HG02763 (cell line): ENCODE data around the gene CDR2L.
"Not testable (repeated sequence)": the region's sequence is repeated elsewhere in the genome, so short reads cannot be mapped to it uniquely, and the experiment has no call there.

ENCODE experiments used
- ATAC-seq: cut with Tn5 transposase; IDR thresholded peaks from one replicate; pipeline ENCODE4 v1.9.1; 2021; ENCODE audit warnings: mild to moderate bottlenecking, moderate library complexity; ENCODE audit not compliant: unreplicated experiment

The CDR2L gene

DNA sequence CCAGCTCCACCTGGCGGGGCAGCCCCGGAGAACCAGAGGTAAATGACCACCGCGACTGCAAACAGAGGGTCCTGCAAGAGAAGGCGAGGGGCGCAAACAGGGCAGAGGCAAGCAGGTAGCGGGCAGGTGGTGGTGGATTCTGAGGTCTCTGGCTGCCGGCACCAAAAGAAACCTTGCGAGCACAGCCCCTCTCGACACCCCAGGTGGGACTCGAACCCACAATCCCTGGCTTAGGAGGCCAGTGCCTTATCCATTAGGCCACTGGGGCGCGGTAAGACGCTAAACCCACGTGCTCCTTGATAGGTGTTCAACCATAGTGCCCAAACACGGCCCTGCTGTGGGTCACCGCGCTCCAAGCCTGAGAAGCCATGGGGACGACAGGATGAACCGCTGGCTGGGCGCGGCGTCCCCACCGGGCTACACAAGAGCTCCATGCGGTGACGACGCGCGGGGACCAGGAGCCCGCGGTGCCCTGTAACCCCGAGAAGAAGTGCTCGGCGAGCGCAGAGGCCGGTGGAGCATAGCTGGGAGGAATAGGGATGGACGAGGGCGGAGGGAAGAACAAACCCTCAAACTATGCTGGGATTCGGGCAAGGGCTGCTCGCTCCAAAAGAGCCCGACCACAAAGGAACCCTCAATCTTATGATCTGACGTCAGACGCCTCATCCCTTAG, 46.9 kb downstream of the CDR2L start:
- ATAC-seq = peak; percentile 59

DNA sequence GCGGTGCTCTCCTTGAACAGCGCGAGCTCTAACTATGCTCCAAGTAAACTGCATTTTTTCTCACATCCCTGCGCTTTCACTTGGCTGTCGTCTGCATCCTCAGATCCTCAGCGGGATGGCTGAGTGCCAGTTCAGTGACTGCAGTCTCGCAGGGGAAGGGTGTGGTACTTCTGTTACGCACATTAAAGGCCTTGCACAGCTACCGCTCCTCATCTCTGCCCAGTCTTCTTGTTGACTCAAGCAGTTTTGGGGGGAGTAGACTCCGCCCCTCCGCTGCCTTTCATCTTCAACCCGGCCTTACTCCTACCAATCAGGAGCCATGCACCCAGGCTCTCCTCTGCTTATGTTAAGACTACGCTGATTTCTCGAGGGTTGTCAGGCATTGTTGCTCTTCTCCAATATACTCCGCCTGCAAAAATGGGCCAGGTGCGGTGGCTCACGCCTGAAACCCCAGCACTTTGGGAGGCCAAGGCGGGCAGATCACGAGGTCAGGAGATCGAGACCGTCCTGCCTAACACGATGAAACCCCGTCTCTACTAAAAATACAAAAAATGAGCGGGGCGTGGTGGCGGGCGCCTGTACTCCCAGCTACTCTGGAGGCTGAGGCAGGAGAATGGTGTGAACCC, 49.3 kb downstream of the CDR2L start:
- no peak for ATAC-seq

DNA sequence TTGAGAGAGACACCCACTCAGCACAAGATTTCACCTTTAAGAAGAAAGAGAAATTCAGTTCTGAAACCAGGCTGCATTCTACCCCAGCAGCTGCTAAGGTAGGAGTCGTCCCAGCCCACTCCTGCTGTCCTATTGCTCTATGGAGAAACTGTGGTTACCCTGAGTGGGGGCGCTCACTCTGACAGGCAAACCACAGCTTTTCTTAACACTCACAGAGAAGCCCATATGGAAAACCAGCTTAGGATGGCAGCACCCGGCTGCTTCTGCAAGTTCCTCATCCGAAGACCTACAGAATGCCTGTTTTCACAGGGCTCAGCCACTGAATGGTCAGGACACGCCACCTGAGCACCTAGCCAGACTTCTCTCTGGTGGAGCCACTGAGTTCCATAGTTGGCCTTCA, 51.8 kb downstream of the CDR2L start:
- ATAC-seq = no peak

DNA sequence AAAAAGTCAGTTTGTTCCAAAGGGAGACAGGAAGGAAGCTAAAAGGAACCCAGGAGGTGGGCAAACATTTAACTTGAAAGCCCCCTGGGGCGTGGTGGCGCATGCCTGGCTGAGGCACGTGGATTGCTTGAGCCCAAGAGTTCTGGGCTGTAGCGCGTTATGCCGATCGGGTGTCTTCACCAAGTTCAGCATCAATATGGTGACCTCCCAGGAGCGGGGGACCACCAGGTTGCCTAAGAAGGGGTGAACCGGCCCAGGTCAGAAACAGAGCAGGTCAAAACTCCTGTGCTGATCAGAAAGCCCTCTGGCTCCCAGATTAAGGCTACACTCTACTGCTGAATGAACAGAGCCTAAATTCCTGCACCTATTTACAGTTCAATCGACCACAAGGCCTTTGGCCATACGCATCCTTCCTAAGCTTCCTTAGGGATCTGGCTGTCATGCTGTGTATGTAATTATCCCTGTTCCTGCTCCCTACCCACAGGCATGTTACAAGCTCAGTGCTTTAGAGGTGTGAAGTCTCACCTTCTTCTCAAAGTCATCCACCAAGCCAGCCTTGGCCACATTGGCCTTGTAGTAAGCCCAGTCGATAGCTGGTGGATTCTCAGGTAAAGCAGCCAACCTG, 54.3 kb downstream of the CDR2L start:
- no peak for ATAC-seq

DNA sequence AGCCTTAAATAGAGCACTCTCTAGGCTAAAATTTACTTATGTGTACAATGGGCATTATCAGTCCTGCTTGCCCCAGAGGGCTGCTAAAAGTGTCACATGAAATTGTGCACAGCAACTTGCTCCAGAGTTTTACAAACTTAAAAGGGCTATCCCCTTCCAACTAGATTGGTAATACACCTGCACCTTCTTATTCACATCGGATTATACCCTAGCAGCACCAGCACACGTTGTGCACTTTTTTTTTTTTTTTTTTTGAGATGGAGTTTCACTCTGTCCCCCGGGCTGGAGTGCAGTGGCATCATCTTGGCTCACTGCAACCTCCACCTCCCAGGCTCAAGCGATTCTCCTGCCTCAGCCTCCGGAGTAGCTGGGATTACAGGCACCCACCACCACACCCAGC, 56.4 kb downstream of the CDR2L start:
- not testable (repeated sequence) for ATAC-seq

DNA sequence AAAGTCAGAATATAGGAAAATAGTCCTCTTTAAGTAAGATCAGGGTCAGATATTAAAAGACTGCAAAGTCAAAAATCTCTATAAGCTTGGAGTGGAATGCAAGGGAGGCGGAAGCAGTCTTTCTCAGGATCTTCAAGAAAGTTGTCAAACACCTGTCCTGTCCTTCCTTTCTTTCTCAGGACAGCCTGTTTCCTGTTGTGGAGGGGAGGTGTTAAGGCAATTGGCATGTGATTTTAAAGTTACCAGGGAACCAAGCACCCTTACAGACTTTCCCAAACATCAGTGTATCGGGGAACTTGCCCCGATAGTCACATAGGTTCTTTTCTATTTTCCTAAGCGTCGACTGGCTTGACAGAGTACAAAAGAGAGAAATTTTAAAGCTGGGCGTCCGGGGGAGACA, 57.3 kb downstream of the CDR2L start:
- ATAC-seq = no peak

DNA sequence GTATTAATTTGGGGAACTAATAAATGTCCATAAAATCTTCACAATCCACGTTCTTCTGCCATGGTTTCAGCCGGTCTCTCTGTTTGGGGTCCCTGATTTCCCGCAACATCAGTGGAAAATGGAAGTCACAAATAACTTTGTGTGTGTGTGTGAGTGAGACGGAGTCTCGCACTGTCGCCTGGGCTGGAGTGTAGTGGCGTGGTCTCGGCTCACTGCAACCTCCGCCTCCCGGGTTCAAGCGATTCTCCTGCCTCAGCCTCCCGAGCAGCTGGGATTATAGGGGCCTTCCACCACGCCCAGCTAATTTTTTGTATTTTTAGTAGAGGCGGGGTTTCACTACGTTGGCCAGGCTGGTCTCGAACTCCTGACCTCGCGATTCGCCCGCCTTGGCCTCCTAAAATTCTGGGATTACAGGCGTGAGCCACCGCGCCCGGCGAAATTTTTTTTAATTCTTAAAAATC, 58.5 kb downstream of the CDR2L start:
- not testable (repeated sequence) for ATAC-seq

DNA sequence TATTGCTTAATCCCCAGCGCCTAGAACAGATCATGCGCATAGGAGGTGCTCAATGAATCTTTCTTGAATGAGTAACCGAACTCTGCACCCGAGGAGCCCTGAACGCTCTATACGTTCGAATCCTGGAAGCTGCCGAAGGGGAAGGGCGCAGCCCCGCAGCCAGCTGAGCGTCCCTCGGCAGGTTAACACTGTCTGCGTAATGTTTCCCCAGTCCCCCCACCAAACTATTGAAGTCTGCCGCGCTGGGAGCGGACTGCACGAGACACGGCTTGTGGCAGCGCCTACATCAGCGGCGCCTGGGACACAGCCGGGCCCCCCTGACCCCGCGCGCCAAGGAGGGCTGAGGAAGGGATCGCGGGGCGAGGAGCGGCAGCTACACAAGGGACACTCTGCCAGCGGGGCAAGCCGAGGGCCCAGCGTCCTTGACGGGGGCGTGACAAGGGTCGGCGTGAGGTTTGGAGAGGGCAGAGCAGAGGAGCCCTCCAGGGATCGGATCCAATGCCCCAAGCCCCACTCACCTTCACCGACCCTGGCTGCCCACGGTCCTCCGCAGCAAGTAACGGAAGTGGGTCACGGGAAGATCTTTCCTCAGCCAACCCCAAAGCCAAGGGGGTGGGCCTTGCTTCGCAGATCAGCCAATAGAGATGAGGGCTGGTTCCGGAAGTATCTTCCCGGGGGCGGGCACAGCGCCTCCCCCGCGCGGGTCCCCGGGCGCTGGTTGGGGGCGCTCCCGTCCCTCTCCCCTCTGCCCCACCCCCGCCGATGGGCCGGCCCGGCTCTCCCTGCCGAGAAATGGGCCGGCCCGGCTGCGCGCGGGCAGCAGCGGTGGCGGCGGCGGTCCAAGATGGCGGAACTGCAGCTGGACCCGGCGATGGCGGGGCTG, 59.2 kb downstream of the CDR2L start, which contains the start of the genes ATP5PD and KCTD2:
Gene ATP5PD, minus strand, starts transcription at position 563 of the 883 bp plus-strand sequence. CDS start 4,319 bp downstream, outside the sequence.
Gene KCTD2, plus strand, starts transcription at position 819 of the 883 bp plus-strand sequence. Its CDS starts 26 bp downstream, at position 845.
- ATAC-seq = peak; percentile 93

DNA sequence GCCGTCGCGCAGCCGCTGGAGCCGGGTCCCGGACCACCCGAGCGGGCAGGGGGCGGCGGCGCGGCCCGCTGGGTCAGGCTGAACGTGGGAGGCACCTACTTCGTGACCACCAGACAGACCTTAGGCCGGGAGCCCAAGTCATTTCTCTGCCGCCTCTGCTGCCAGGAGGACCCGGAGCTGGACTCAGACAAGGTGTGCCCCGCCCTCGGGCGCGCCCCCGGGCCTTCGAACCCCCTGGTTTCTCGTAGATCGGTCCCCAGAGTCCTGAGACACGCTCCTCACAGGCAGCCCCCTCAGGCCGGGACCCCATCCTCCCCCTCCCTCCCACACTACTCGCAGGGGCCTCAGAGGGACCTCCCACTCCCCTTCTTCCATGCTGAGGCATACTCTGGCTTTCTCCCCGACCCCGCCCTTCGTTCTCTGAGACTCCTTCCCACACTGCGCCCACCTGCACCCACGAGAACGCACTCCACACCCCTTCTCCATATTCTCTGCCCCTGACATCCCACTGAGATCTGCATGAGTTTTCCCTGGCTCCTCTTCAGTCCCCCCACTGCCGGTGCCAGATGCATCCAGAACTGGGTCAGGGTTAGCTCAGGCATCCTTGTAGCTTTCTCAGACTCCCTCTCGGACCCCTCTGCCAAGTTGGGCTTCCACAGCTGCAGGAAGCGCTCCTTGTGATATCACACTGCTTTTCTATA, 60.1 kb downstream of the CDR2L start:
- peak; percentile 13 for ATAC-seq

DNA sequence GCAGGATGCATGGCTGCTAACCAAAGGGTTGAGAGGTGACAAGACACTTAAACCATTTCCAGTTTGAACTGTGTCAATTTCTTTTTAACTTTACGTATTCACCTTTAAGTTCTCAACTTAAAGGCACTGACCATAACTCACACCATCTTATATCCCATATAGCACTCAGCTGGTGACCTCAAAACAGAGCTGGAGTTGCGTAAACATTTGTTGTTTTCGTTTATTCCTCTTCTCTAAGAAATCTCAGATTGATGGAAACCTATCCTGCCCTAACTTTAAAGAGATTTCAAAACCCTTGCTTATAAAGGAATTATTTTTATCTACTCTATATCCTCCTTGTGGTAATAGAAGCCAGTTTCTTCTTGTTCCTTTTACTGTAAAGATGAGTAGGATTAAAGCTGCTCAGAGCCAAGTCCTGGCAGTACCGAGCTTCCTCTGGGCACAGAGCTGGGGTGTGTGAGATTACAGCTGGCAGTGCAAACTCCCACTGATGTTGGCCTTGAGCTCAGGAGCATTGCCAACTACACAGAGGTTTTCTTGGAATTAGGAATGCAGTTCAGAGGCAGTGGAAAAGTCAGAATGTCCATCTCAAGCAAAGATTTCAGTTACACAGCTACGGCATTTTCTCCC, 60.9 kb downstream of the CDR2L start:
- ATAC-seq = no peak

DNA sequence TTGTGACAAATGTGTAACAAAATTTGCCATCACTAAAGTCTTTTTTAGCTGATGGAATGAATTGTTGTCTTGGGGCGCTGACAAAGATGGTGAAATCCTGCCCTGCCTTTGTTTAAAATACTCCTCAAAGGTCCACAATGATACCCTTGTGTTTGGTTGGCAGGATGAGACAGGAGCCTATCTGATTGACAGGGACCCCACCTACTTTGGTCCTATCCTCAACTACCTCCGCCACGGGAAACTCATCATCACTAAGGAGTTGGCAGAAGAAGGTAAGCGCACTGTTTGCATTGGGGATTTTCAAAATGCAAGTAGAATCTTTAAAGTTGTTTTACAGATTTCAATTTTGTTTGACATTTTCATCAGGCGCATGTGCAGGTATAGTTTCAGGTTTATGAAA, 61.6 kb downstream of the CDR2L start:
- no peak for ATAC-seq

DNA sequence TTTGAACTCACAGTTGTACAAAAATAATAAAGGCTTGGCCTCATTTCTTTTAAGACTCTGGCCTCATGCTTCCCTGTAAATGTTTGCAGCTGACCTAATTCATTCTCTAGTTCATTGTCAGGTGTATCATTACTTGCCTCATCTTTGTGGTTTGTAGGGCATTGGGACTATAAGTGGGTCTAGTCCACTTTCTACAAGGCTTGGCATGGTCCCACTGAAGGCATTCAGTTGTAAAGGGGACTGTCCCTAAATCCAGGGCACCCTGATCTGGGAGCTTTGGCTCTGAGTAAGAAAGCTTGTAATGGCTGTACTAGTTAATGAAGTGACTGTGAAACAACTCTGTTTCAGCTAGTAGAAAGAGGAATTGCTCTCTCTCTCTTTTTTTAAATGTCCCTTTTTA, 62.3 kb downstream of the CDR2L start:
- ATAC-seq = no peak

DNA sequence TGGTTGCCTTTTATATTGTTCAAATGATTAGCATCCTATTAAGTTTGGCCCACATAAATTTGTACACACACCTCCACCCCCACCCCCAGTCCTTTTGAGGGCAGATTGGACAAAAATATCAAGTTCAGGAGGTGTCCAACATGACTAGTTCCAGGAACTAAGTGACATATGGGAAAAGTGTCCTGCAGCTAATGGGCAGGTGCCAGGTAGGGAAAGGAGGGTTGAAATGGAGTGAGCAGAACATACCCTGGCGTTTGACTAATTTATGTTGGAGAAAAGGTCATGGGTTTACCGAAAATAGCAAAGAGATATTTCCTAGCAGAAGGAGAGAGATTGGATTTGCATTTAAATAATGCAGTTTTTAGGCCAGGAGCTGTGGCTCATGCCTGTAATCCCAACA, 64.5 kb downstream of the CDR2L start:
- ATAC-seq = no peak
